GM23248 (cell line): ENCODE data around the gene HAO2.

ENCODE experiments used
- EZH2 ChIP-seq: fragments of 200-600 bp; sonication (generic); IDR thresholded peaks from 2 replicates; pipeline ENCODE4 v1.6.1; 2018; ENCODE audit warnings: antibody characterized with exemption, mild to moderate bottlenecking; ENCODE audit not compliant: insufficient read depth, poor library complexity, severe bottlenecking
- EZH2phosphoT487 ChIP-seq: fragments of 200-600 bp; sonication (generic); IDR thresholded peaks from 2 replicates; pipeline ENCODE4 v1.6.1; 2018; ENCODE audit warnings: antibody characterized with exemption, moderate library complexity, mild to moderate bottlenecking, low read depth; ENCODE audit not compliant: insufficient read depth

GRCh38 chr1:119329541-119330461 is 38.8 kb upstream of the HAO2 start:
- no peak for TF ChIP-seq EZH2
- TF ChIP-seq EZH2phosphoT487: no peak
